A549 (cell line): ENCODE measurements around the gene MIR17HG. TPM values are rescaled to one million over a fixed set of nuclear protein-coding genes. Genes with fewer than 3 reads are reported as not detected.

ENCODE experiments used
- ATAC-seq, 2 experiments: fragments of 200-7000 bp in 1 of 2; fragments of >200 bp in 1 of 2; cut with Nextera tagmentation in 1 of 2; cut with Tn5 transposase in 1 of 2; 3 replicates each; pipeline versions ENCODE4 v1.8.0 to v1.9.1; 2018 to 2020; ENCODE audit warnings: mild to moderate bottlenecking in 1 of 2, moderate library complexity in 1 of 2
- CTCF ChIA-PET: fragments of 300-600 bp; sonication (Branson Sonifier 250); formaldehyde crosslinking; extraction: SDS; loops from one replicate; lab custom pipeline; 2021; ENCODE audit warnings: antibody characterized with exemption, inconsistent platforms; lab: Yijun Ruan, JAX
- POLR2A ChIA-PET: fragments of 350-600 bp; formaldehyde crosslinking; extraction: SDS; loops from one replicate; lab custom pipeline; 2021; ENCODE audit warnings: antibody characterized with exemption, inconsistent platforms; lab: Yijun Ruan, JAX
- DNase-seq, 2 experiments: peaks; one replicate each; pipeline versions ENCODE4 v3.0.0 to v3.0.0-alpha.2; 2011 to 2016; ENCODE audit warnings: low read depth in 1 of 2, low spot score in 1 of 2
- FAIRE-seq: peaks from 2 replicates; lab custom pipeline; 2011; peaks lifted over from hg19 to GRCh38; lab: Jason Lieb, UNC
- H3K27ac ChIP-seq, 2 experiments: fragments of >200 bp; sonication (Bioruptor Twin); formaldehyde crosslinking; 3 replicates each; pipeline ENCODE4 v1.5.1; 2016 to 2017
- H3K4me1 ChIP-seq: fragments of >200 bp; sonication (Bioruptor Twin); formaldehyde crosslinking; 3 replicates; pipeline ENCODE4 v1.6.1; 2016
- H3K4me2 ChIP-seq: fragments of >200 bp; sonication (Bioruptor Twin); formaldehyde crosslinking; 3 replicates; pipeline ENCODE4 v1.6.1; 2016
- H3K4me3 ChIP-seq: fragments of >200 bp; sonication (Bioruptor Twin); formaldehyde crosslinking; 3 replicates; pipeline ENCODE4 v1.5.1; 2016
- H3K9me3 ChIP-seq: fragments of >200 bp; sonication (Bioruptor Twin); formaldehyde crosslinking; 3 replicates; pipeline ENCODE4 v1.6.1; 2016
- CBX2 ChIP-seq: fragments of 200-600 bp; sonication (generic); IDR thresholded peaks from 2 replicates; pipeline ENCODE4 v1.6.1; 2016; ENCODE audit warnings: low read depth, mild to moderate bottlenecking, borderline replicate concordance
- EP300 ChIP-seq, 2 experiments: fragments of >200 bp; sonication (Bioruptor Twin); formaldehyde crosslinking; IDR thresholded peaks; 2 replicates in 1 of 2; 3 replicates in 1 of 2; pipeline ENCODE4 v1.6.1; 2016 to 2017
- FOSL2 ChIP-seq, 2 experiments: fragments of 450-650 bp in 1 of 2; fragments of >200 bp in 1 of 2; sonication (Bioruptor Twin) in 1 of 2; formaldehyde crosslinking; IDR thresholded peaks; 2 replicates each; pipeline versions ENCODE4 v1.5.0 to v1.6.1; 2016 to 2020; ENCODE audit warnings: mild to moderate bottlenecking in 1 of 2, moderate library complexity in 1 of 2
- FOXS1 ChIP-seq: fragments of 250-450 bp; sonication (Bioruptor Pico); IDR thresholded peaks from 2 replicates; pipeline ENCODE4 v1.5.0; 2020; ENCODE audit warnings: mild to moderate bottlenecking, moderate library complexity
- HOXA7 ChIP-seq: fragments of 250-450 bp; sonication (Bioruptor Pico); IDR thresholded peaks from 2 replicates; pipeline ENCODE4 v1.5.0; 2020; ENCODE audit warnings: mild to moderate bottlenecking, moderate library complexity
- PHF8 ChIP-seq: fragments of 200-600 bp; sonication (generic); IDR thresholded peaks from 2 replicates; pipeline ENCODE4 v1.6.1; 2016; ENCODE audit warnings: low read depth, mild to moderate bottlenecking, antibody characterized with exemption, moderate library complexity, borderline replicate concordance
- POLR2AphosphoS2 ChIP-seq: conservative IDR thresholded peaks from 2 replicates; pipeline ENCODE4 v1.6.1; 2012; ENCODE audit warnings: low read length, improper control_type of control experiment, inconsistent platforms
- RAD21 ChIP-seq, 2 experiments: fragments of >200 bp in 1 of 2; sonication (Bioruptor Twin) in 1 of 2; formaldehyde crosslinking in 1 of 2; IDR thresholded peaks in 1 of 2; conservative IDR thresholded peaks in 1 of 2; 2 replicates in 1 of 2; 3 replicates in 1 of 2; pipeline ENCODE4 v1.6.1; 2012 to 2018; ENCODE audit warnings: inconsistent platforms in 1 of 2
- RCOR1 ChIP-seq: fragments of 150-350 bp; IDR thresholded peaks from 2 replicates; pipeline ENCODE4 v1.6.1; 2014; ENCODE audit warnings: antibody characterized with exemption, low read length, low read depth
- SREBF2 ChIP-seq: fragments of 450-650 bp; IDR thresholded peaks from 2 replicates; pipeline ENCODE4 v1.6.1; 2014; ENCODE audit warnings: mild to moderate bottlenecking, moderate library complexity
- ZFP36 ChIP-seq: fragments of 450-650 bp; IDR thresholded peaks from 2 replicates; pipeline ENCODE4 v1.6.1; 2014; ENCODE audit warnings: borderline replicate concordance; ENCODE audit not compliant: partially characterized antibody
- WGBS: methylation state at CpG from one replicate; pipeline ENCODE4 v1.1.6; 2017; ENCODE audit errors: missing lambda C conversion rate; 5-methylcytosine and 5-hydroxymethylcytosine counted together
- polyA plus RNA-seq, 4 experiments: library from polyadenylated mRNA; depleted of rRNA in 3 of 4; stranded (reverse); fragments of >200 nt; fragmentation: RNase III in 1 of 4; extraction: RNeasy Plus Mini Kit Qiagen cat#74134 plus additional on column Dnase treatment in 1 of 4; gene quantifications; 2 replicates in 3 of 4; 3 replicates in 1 of 4; pipeline ENCODE4 v1.2.3, GENCODE V29; 2011 to 2017
- TF ChIP-seq, protein P1 (sequence below): fragments of 450-650 bp; IDR thresholded peaks from 2 replicates; pipeline ENCODE4 v1.6.1; 2014; ENCODE audit warnings: antibody characterized with exemption
- TF ChIP-seq, protein P2 (sequence below): fragments of 250-450 bp; sonication (Bioruptor Pico); IDR thresholded peaks from 2 replicates; pipeline ENCODE4 v1.5.0; 2020; ENCODE audit warnings: low read depth, mild to moderate bottlenecking, moderate library complexity
- TF ChIP-seq, protein P3 (sequence below): IDR thresholded peaks from 2 replicates; pipeline ENCODE4 v1.6.1; 2012
- TF ChIP-seq, protein P4 (sequence below): fragments of >200 bp; sonication (Bioruptor Twin); formaldehyde crosslinking; IDR thresholded peaks from 2 replicates; pipeline ENCODE4 v1.6.1; 2016
- TF ChIP-seq, protein P5 (sequence below): fragments of 150-350 bp; IDR thresholded peaks from 2 replicates; pipeline ENCODE4 v1.6.1; 2014; ENCODE audit warnings: low read depth, mild to moderate bottlenecking, low read length
- TF ChIP-seq, protein P6 (sequence below): fragments of >200 bp; sonication (Bioruptor Twin); formaldehyde crosslinking; IDR thresholded peaks from 3 replicates; pipeline ENCODE4 v1.6.1; 2016
- TF ChIP-seq, protein P7 (sequence below): IDR thresholded peaks from 2 replicates; pipeline ENCODE4 v1.6.1; 2012

Gene MIR17HG
- polyA plus RNA-seq, 2 of the 4 experiments (the other 2 are of a cell fraction): 4.9 to 7.3 TPM

DNA sequence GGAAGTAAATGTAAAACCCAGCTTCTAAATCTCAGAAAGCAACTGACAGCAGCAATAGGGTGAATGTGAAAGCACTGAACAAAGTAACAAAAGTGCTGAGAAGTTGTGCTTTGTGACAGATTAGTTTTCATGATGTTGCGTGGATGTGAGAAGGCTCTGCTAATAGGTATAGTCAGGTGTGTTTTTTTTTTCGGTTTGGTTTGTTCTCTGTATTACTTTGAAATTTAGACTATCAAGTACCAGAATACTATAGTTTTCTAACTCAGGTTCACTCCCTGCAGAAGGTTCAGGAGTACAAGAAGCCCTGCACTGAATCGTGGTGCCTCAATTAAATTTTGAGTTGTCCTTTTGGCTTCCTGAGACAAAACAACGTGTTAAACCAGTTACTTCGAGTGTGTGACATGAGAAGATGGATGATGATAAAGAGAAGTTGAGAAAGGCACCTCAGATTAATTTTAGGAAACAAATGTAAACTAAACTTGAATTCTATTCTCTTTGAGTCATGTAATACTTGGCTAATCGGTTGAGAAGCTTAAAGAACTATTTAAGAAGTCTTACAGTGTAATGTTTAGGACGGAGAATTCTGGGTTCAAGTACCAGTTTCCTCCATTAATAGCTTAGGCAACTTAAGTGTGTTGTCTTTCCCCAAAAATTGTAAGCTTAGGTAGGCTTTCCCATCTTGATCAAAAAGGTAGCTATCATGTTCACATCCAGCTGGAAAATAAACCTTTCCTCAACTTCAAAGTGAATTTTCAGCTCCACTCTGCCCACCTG, 10.3 kb downstream of the MIR17HG start:
- no peak for TF ChIP-seq RAD21 (conservative IDR thresholded peaks at IDR 0.05 in 1 of 2, IDR thresholded peaks at IDR 0.05 in 1 of 2)
- TF ChIP-seq PHF8: no peak
- TF ChIP-seq FOSL2 (IDR thresholded peaks at IDR 0.05): no peak
- TF ChIP-seq FOSL2 (CRISPR knock-in tag; IDR thresholded peaks at IDR 0.05): no peak
- TF ChIP-seq RCOR1: no peak
- no peak for TF ChIP-seq EP300 (IDR thresholded peaks at IDR 0.05)
- TF ChIP-seq HOXA7 (CRISPR knock-in tag): no peak
- TF ChIP-seq, protein P1, sequence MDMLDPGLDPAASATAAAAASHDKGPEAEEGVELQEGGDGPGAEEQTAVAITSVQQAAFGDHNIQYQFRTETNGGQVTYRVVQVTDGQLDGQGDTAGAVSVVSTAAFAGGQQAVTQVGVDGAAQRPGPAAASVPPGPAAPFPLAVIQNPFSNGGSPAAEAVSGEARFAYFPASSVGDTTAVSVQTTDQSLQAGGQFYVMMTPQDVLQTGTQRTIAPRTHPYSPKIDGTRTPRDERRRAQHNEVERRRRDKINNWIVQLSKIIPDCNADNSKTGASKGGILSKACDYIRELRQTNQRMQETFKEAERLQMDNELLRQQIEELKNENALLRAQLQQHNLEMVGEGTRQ: no peak
- no peak for TF ChIP-seq POLR2AphosphoS2
- TF ChIP-seq, protein P2, sequence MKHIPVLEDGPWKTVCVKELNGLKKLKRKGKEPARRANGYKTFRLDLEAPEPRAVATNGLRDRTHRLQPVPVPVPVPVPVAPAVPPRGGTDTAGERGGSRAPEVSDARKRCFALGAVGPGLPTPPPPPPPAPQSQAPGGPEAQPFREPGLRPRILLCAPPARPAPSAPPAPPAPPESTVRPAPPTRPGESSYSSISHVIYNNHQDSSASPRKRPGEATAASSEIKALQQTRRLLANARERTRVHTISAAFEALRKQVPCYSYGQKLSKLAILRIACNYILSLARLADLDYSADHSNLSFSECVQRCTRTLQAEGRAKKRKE (CRISPR knock-in tag): no peak
- TF ChIP-seq, protein P3, sequence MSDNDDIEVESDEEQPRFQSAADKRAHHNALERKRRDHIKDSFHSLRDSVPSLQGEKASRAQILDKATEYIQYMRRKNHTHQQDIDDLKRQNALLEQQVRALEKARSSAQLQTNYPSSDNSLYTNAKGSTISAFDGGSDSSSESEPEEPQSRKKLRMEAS: no peak
- TF ChIP-seq, all 56 proteins: peak for 0
- peak in 1 of 2 experiments; percentile 5; a peak in 2 of 6 replicates for ATAC-seq
- no peak for FAIRE-seq
- Histone ChIP-seq H3K4me3 (no peak overlapping the region), H3K4me2 (no peak overlapping the region), H3K4me1 (peaks cover 25% of the 10 kb centered on the region), H3K9me3 (no peaks in the 10 kb centered on the region), H3K27ac (no peak overlapping the region)
- DNase-seq: no peak
- POLR2A ChIA-PET: interaction anchor here (0.7 kb wide), 1 partner anchor 8 kb away, joined by 3 read pairs; no protein-coding TSS in a partner anchor
- CTCF ChIA-PET: no interaction called here
- WGBS: 70% methylated on average over 7 of the region's 7 CpGs

DNA sequence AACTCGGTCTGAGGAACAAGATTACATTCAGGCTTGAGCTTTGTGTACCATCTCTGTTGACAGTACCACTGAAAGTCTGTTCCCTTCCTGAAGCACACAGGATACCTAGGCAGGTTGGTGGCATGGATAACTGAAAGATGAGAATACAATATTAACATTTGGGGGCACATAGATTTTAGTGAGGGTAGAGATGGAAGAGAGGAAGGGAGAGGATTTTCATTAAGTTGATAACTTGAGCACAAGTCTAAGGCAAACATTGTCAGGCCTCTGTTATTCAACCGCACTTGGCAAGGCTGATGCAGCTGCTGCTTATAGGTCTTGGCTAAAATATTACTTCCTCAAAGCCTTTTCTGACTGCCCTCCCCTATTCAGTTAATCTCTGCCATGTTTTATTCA, 10.9 kb downstream of the MIR17HG start:
- TF ChIP-seq EP300 (IDR thresholded peaks at IDR 0.05): no peak
- no peak for TF ChIP-seq ZFP36
- TF ChIP-seq, protein P1: no peak
- TF ChIP-seq FOXS1 (CRISPR knock-in tag): no peak
- TF ChIP-seq, protein P4, sequence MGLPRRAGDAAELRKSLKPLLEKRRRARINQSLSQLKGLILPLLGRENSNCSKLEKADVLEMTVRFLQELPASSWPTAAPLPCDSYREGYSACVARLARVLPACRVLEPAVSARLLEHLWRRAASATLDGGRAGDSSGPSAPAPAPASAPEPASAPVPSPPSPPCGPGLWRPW: no peak
- TF ChIP-seq, protein P5, sequence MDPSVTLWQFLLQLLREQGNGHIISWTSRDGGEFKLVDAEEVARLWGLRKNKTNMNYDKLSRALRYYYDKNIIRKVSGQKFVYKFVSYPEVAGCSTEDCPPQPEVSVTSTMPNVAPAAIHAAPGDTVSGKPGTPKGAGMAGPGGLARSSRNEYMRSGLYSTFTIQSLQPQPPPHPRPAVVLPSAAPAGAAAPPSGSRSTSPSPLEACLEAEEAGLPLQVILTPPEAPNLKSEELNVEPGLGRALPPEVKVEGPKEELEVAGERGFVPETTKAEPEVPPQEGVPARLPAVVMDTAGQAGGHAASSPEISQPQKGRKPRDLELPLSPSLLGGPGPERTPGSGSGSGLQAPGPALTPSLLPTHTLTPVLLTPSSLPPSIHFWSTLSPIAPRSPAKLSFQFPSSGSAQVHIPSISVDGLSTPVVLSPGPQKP: no peak
- no peak overlapping the region for H3K4me3 ChIP-seq
- DNase-seq (no peak), ATAC-seq (peak in 1 of 2 experiments; percentile 21; a peak in 3 of 6 replicates), FAIRE-seq (no peak)
- CTCF ChIA-PET: no interaction called here
- H3K9me3 ChIP-seq: no peaks in the 10 kb centered on the region
- no peak overlapping the region for H3K27ac ChIP-seq
- 73% methylated on average over 2 of the region's 2 CpGs for WGBS
- no peak overlapping the region for H3K4me2 ChIP-seq
- POLR2A ChIA-PET: interaction anchor here (0.7 kb wide), 1 partner anchor 9 kb away, joined by 3 read pairs; no protein-coding TSS in a partner anchor
- H3K4me1 ChIP-seq: peaks cover 26% of the 10 kb centered on the region

DNA sequence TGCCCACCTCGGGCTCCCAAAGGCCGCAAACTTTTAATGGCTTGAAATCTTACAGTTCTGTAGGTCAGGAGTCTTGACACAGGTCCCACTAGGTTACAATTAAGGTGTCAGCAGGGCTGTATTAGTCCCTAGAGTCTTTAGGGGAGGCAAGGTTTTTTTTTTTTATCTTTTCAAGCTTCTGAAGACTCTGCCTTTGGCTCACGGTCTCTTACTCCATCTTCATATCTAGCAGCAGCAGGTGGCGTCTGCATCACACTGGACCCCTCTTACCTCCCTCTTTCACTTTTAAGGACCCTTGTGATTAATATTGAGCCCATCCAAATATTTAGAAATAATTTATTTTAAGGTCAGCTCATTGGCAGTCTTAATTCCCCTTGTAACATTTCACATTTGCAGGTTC, 11.6 kb downstream of the MIR17HG start:
- ChIA-PET CTCF (interaction anchor here (1.1 kb wide), 1 partner anchor 47 kb away, joined by 3 read pairs; no protein-coding TSS in a partner anchor), POLR2A (no interaction called here)
- no peak overlapping the region for H3K27ac ChIP-seq
- no peaks in the 10 kb centered on the region for H3K9me3 ChIP-seq
- WGBS: 90% methylated on average over 4 of the region's 4 CpGs
- no peak for FAIRE-seq
- H3K4me1 ChIP-seq: peaks cover 24% of the 10 kb centered on the region
- H3K4me2 ChIP-seq: no peak overlapping the region
- no peak for DNase-seq
- no peak for TF ChIP-seq FOSL2 (IDR thresholded peaks at IDR 0.05)
- TF ChIP-seq FOSL2 (CRISPR knock-in tag; IDR thresholded peaks at IDR 0.05): no peak
- TF ChIP-seq, protein P1: no peak
- TF ChIP-seq, protein P6, sequence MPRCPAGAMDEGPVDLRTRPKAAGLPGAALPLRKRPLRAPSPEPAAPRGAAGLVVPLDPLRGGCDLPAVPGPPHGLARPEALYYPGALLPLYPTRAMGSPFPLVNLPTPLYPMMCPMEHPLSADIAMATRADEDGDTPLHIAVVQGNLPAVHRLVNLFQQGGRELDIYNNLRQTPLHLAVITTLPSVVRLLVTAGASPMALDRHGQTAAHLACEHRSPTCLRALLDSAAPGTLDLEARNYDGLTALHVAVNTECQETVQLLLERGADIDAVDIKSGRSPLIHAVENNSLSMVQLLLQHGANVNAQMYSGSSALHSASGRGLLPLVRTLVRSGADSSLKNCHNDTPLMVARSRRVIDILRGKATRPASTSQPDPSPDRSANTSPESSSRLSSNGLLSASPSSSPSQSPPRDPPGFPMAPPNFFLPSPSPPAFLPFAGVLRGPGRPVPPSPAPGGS: no peak
- TF ChIP-seq, protein P7, sequence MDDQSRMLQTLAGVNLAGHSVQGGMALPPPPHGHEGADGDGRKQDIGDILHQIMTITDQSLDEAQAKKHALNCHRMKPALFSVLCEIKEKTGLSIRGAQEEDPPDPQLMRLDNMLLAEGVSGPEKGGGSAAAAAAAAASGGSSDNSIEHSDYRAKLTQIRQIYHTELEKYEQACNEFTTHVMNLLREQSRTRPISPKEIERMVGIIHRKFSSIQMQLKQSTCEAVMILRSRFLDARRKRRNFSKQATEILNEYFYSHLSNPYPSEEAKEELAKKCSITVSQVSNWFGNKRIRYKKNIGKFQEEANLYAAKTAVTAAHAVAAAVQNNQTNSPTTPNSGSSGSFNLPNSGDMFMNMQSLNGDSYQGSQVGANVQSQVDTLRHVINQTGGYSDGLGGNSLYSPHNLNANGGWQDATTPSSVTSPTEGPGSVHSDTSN: no peak
- TF ChIP-seq SREBF2: no peak
- TF ChIP-seq, protein P4: no peak
- no peak for TF ChIP-seq CBX2
- TF ChIP-seq POLR2AphosphoS2: no peak
- no peak overlapping the region for H3K4me3 ChIP-seq
- peak in 1 of 2 experiments; percentile 22; a peak in 3 of 6 replicates for ATAC-seq
